Ascending aorta (tissue), 2 donors: ENCODE data around the gene PCDHB6. TPM values are rescaled to one million over a fixed set of nuclear protein-coding genes. Genes with fewer than 3 reads are reported as not detected.
"Not testable (repeated sequence)": the region's sequence is repeated elsewhere in the genome, so short reads cannot be mapped to it uniquely, and the experiment has no call there.

Source experiments
- DNase-seq, 2 donors: peaks; one replicate each; pipeline ENCODE4 v3.0.0-alpha.2; 2019; ENCODE audit warnings: low spot score in 2 of 2
- H3K27ac ChIP-seq, 2 donors: fragments of 200-600 bp; sonication (generic); one replicate each; pipeline ENCODE4 v1.5.1; 2016 to 2017; ENCODE audit warnings: mild to moderate bottlenecking in 1 of 2
- H3K27me3 ChIP-seq: fragments of 200-600 bp; sonication (generic); one replicate; pipeline ENCODE4 v1.5.1; 2017
- H3K36me3 ChIP-seq, 2 donors: fragments of 200-600 bp; sonication (generic); one replicate each; pipeline ENCODE4 v1.5.1; 2016
- H3K4me1 ChIP-seq, 2 donors: fragments of 200-600 bp; sonication (generic); one replicate each; pipeline ENCODE4 v1.5.1; 2016 to 2017; ENCODE audit warnings: mild to moderate bottlenecking in 1 of 2
- H3K4me3 ChIP-seq, 2 donors: fragments of 200-600 bp; sonication (generic); one replicate each; pipeline ENCODE4 v1.5.1; 2016 to 2017; ENCODE audit warnings: mild to moderate bottlenecking in 1 of 2
- H3K9me3 ChIP-seq, 2 donors: fragments of 200-600 bp; sonication (generic); one replicate each; pipeline ENCODE4 v1.5.1; 2016
- intact Hi-C: fragments of 100-400 bp; cut with DNase I; formaldehyde crosslinking; loops from one replicate; pipeline ENCODE4 v1.15.1; 2023
- total RNA-seq: library from RNA; depleted of rRNA; stranded (reverse); fragments of >200 nt; gene quantifications from one replicate; pipeline ENCODE4 v1.1.0, GENCODE V29; 2016
- TF ChIP-seq, protein P1 (sequence below), 3 experiments: fragments of 200-600 bp in 2 of 3; fragments of 450-650 bp in 1 of 3; sonication (generic) in 2 of 3; IDR thresholded peaks; one replicate each; pipeline ENCODE4 v1.5.1; 2016 to 2019; ENCODE audit warnings: antibody characterized with exemption in 3 of 3, mild to moderate bottlenecking in 1 of 3, moderate library complexity in 1 of 3

The PCDHB6 gene
- total RNA-seq, 1 donor from 2014 or later, result 1.5 TPM

DNA sequence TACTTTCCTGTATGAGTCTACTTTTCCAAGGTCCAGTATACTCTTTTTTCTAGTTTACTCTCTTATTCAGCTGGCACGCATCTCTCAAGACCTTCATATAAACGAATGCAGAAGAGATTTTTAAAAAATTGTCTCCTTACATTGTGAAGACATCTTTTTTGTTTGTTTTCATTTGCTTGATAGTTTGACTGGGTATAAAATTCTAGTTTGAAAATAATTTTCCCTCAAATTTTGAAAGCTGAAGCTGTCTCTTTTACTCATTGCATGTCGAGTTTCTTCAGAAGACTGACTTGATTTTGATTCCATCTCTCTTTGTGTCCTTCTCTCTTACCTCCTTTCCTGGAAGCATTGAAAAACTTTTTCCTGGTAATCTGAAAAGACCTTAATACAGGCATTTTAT is 46.5 kb downstream of the PCDHB6 start:
- Histone ChIP-seq H3K36me3 (no peaks in the 10 kb centered on the region), H3K27ac (no peak overlapping the region), H3K9me3 (peaks cover 57 to 93% of the 10 kb centered on the region in 2 donors), H3K27me3 (no peaks in the 10 kb centered on the region), H3K4me3 (no peak overlapping the region), H3K4me1 (no peaks in the 10 kb centered on the region)
- intact Hi-C loops, result no loop called here
- DNase-seq, result no peak
- TF ChIP-seq, protein P1, sequence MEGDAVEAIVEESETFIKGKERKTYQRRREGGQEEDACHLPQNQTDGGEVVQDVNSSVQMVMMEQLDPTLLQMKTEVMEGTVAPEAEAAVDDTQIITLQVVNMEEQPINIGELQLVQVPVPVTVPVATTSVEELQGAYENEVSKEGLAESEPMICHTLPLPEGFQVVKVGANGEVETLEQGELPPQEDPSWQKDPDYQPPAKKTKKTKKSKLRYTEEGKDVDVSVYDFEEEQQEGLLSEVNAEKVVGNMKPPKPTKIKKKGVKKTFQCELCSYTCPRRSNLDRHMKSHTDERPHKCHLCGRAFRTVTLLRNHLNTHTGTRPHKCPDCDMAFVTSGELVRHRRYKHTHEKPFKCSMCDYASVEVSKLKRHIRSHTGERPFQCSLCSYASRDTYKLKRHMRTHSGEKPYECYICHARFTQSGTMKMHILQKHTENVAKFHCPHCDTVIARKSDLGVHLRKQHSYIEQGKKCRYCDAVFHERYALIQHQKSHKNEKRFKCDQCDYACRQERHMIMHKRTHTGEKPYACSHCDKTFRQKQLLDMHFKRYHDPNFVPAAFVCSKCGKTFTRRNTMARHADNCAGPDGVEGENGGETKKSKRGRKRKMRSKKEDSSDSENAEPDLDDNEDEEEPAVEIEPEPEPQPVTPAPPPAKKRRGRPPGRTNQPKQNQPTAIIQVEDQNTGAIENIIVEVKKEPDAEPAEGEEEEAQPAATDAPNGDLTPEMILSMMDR (IDR thresholded peaks at IDR 0.05), result no peak

DNA sequence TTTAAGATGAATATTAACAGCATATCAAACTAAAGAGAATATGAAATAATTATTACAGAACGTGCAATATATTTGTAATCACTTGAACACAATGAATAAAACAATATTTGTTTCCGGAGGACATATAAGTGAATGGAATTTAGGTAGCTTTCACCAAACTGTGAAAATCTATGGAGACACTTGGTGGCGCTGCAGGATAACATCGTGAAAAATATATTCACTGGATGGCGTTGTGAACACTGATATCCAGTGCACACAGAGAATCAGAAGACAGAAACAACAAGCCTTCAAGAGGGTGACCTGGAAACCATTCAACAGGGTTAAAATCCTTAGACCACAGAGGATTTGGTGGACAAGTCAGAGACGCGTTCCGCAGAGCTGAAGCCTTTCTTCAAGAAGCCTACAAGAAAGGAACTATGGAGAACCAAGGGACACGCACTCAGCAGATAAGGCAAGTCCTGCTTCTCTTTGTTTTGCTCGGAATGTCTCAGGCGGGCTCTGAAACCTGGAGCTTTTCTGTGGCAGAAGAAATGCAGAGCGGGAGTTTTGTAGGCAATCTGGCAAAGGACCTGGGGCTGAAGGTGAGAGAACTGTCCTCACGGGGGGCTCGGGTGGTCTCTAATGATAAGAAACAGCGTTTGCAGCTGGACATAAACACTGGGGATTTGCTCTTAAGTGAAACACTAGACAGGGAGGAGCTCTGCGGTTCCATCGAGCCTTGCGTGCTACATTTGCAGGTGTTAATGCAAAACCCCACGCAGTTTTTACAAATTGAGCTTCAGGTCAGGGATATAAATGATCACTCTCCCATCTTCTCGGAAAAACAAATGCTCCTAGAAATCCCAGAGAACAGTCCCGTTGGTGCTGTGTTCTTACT is 49.7 kb downstream of the PCDHB6 start, which contains the start of gene PCDHB11:
PCDHB11 (plus strand) TSS at position 269 of the 877 bp plus-strand sequence; CDS start at position 417, 148 bp downstream.
- intact Hi-C loops, result no loop called here

DNA sequence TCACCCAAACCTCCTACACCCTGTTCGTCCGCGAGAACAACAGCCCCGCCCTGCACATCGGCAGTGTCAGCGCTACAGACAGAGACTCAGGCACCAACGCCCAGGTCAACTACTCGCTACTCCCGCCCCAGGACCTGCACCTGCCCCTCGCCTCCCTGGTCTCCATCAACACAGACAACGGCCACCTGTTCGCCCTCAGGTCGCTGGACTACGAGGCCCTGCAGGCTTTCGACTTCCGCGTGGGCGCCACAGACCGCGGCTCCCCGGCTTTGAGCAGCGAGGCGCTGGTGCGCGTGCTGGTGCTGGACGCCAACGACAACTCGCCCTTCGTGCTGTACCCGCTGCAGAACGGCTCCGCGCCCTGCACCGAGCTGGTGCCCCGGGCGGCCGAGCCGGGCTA is 51.3 kb downstream of the PCDHB6 start:
- intact Hi-C loops, H3K4me3 ChIP-seq, H3K27me3 ChIP-seq, DNase-seq, H3K27ac ChIP-seq, H3K36me3 ChIP-seq, H3K4me1 ChIP-seq: not testable (repeated sequence)
- H3K9me3 ChIP-seq, result peaks cover 62 to 95% of the 10 kb centered on the region in 2 donors

More for the DNA sequence above, 49.7 kb downstream of the PCDHB6 start, which contains the start of gene PCDHB11:
- Histone ChIP-seq H3K27ac (no peak within 1 kb of the TSS), H3K4me1 (no peaks in the 10 kb centered on the region), H3K27me3 (no peaks in the 10 kb centered on the region), H3K9me3 (peaks cover 58 to 95% of the 10 kb centered on the region in 2 donors), H3K4me3 (peak within 1 kb of the TSS in 1 of 2 donors; percentile 38), H3K36me3 (no peaks in the 10 kb centered on the region)
- TF ChIP-seq, protein P1 (IDR thresholded peaks at IDR 0.05), result no peak
- DNase-seq, result no peak

DNA sequence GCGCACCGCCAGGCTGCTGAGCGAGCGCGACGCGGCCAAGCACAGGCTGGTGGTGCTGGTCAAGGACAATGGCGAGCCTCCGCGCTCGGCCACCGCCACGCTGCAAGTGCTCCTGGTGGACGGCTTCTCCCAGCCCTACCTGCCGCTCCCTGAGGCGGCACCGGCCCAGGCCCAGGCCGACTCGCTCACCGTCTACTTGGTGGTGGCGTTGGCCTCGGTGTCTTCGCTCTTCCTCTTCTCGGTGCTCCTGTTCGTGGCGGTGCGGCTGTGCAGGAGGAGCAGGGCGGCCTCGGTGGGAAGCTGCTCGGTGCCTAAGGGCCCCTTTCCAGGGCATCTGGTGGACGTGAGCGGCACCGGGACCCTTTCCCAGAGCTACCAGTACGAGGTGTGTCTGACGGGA is 51.8 kb downstream of the PCDHB6 start:
- DNase-seq, H3K27ac ChIP-seq, H3K27me3 ChIP-seq, intact Hi-C loops, H3K4me1 ChIP-seq, H3K4me3 ChIP-seq: not testable (repeated sequence)
- peaks cover 0 to 12% of the 10 kb centered on the region in 2 donors for H3K36me3 ChIP-seq
- H3K9me3 ChIP-seq, result peaks cover 61 to 95% of the 10 kb centered on the region in 2 donors

Other genes with a start within 250 kb of the PCDHB6 start
- 0.32 TPM for gene PCDHAC1, start 223.8 kb upstream of the PCDHB6 start, total RNA-seq
- not detected for gene PCDHAC2, start 183.6 kb upstream of the PCDHB6 start, total RNA-seq
- gene PCDHB1, start 98.7 kb upstream of the PCDHB6 start, total RNA-seq, result not detected
- gene PCDHB2, start 55.4 kb upstream of the PCDHB6 start, total RNA-seq, result 1.4 TPM
- 1.1 TPM for gene PCDHB3, start 49.6 kb upstream of the PCDHB6 start, total RNA-seq
- 5.1 TPM for gene PCDHB4, start 28.2 kb upstream of the PCDHB6 start, total RNA-seq
- 61.8 TPM for gene PCDHB5, start 14.9 kb upstream of the PCDHB6 start, total RNA-seq
- gene PCDHB7, start 22.6 kb downstream of the PCDHB6 start, total RNA-seq, result 7.6 TPM
- 0.11 TPM for gene PCDHB8, start 27.7 kb downstream of the PCDHB6 start, total RNA-seq
- 18.3 TPM for gene PCDHB16, start 32.3 kb downstream of the PCDHB6 start, total RNA-seq
- gene PCDHB9, start 37.1 kb downstream of the PCDHB6 start, total RNA-seq, result 1.9 TPM
- gene PCDHB10, start 42.3 kb downstream of the PCDHB6 start, total RNA-seq, result 0.21 TPM
- 7.1 TPM for gene PCDHB11, start 49.6 kb downstream of the PCDHB6 start, total RNA-seq
- gene PCDHB12, start 58.7 kb downstream of the PCDHB6 start, total RNA-seq, result 19.7 TPM
- gene PCDHB13, start 63.9 kb downstream of the PCDHB6 start, total RNA-seq, result 6.7 TPM
- 10.6 TPM for gene PCDHB14, start 73.3 kb downstream of the PCDHB6 start, total RNA-seq
- 2.9 TPM for gene PCDHB15, start 95.3 kb downstream of the PCDHB6 start, total RNA-seq
- gene SLC25A2, start 154.0 kb downstream of the PCDHB6 start, total RNA-seq, result not detected
- 30.1 TPM for gene TAF7, start 170.7 kb downstream of the PCDHB6 start, total RNA-seq
- gene PCDHGA1, start 180.5 kb downstream of the PCDHB6 start, total RNA-seq, result not detected
- 4.9 TPM for gene PCDHGA2, start 188.7 kb downstream of the PCDHB6 start, total RNA-seq
- gene PCDHGA3, start 193.8 kb downstream of the PCDHB6 start, total RNA-seq, result 9.2 TPM
- 1.8 TPM for gene PCDHGB1, start 200.0 kb downstream of the PCDHB6 start, total RNA-seq
- 4.3 TPM for gene PCDHGA4, start 205.0 kb downstream of the PCDHB6 start, total RNA-seq
- gene PCDHGB2, start 209.9 kb downstream of the PCDHB6 start, total RNA-seq, result 12.2 TPM
- 4.5 TPM for gene PCDHGA5, start 214.1 kb downstream of the PCDHB6 start, total RNA-seq
- gene PCDHGB3, start 220.2 kb downstream of the PCDHB6 start, total RNA-seq, result 14.4 TPM
- 2.0 TPM for gene PCDHGA6, start 223.8 kb downstream of the PCDHB6 start, total RNA-seq
- 4.2 TPM for gene PCDHGA7, start 232.7 kb downstream of the PCDHB6 start, total RNA-seq
- 3.6 TPM for gene PCDHGB4, start 237.6 kb downstream of the PCDHB6 start, total RNA-seq
- gene PCDHGA8, start 242.6 kb downstream of the PCDHB6 start, total RNA-seq, result 3.2 TPM
- 19.6 TPM for gene PCDHGB5, start 247.9 kb downstream of the PCDHB6 start, total RNA-seq